Lower leg skin (tissue), 4 donors: ENCODE measurements around the gene USP49. TPM values are rescaled to one million over a fixed set of nuclear protein-coding genes. Genes with fewer than 3 reads are reported as not detected.

Experiments
- DNase-seq, 2 donors: peaks; one replicate each; pipeline ENCODE4 v3.0.0-alpha.2; 2019; ENCODE audit warnings: low spot score in 2 of 2
- H3K4me3 ChIP-seq: fragments of 200-600 bp; sonication (generic); 2 replicates; pipeline ENCODE4 v1.5.1; 2017; ENCODE audit warnings: mild to moderate bottlenecking, low read depth; ENCODE audit not compliant: poor library complexity, severe bottlenecking
- CTCF ChIP-seq, 3 donors: fragments of 450-650 bp; IDR thresholded peaks; one replicate each; pipeline ENCODE4 v1.5.1; 2016; ENCODE audit warnings: antibody characterized with exemption in 3 of 3, mild to moderate bottlenecking in 3 of 3, moderate library complexity in 2 of 3
- POLR2A ChIP-seq, 2 donors: fragments of 450-650 bp; IDR thresholded peaks; one replicate each; pipeline ENCODE4 v1.6.1; 2016 to 2017; ENCODE audit warnings: antibody characterized with exemption in 2 of 2, mild to moderate bottlenecking in 1 of 2, moderate library complexity in 1 of 2
- WGBS, 2 donors: methylation state at CpG; one replicate each; pipeline ENCODE4 v1.1.5; 2018; 5-methylcytosine and 5-hydroxymethylcytosine counted together
- intact Hi-C: fragments of 100-400 bp; cut with DNase I; formaldehyde crosslinking; loops from one replicate; pipeline ENCODE4 v1.15.0; 2023; ENCODE audit warnings: low total_unique reads
- total RNA-seq, 4 donors: library from RNA; depleted of rRNA; stranded (reverse); fragments of >200 nt; gene quantifications; one replicate each; pipeline ENCODE4 v1.1.0, GENCODE V29; 2016

Gene USP49
- total RNA-seq, 4 donors from 2014 or later: 2.3 to 7.3 (median 3.7) TPM

- no peak for DNase-seq
- TF ChIP-seq POLR2A (IDR thresholded peaks at IDR 0.05): no peak
- TF ChIP-seq CTCF (IDR thresholded peaks at IDR 0.05): no peak
- 80 to 86% methylated on average over 5 of the region's 5 CpGs for WGBS, 2 donors
- no peak overlapping the region for H3K4me3 ChIP-seq
- intact Hi-C loops: no loop called here
Observed at GRCh38 chr6:41836022-41836659, 59.0 kb downstream of the USP49 start.

- no peak overlapping the region for H3K4me3 ChIP-seq
- no peak for DNase-seq
- intact Hi-C loops: no loop called here
- TF ChIP-seq CTCF (IDR thresholded peaks at IDR 0.05) (no peak), POLR2A (IDR thresholded peaks at IDR 0.05) (no peak)
- WGBS, 2 donors: 91 to 94% methylated on average over 3 of the region's 3 CpGs
Observed at GRCh38 chr6:41832263-41832662, 62.9 kb downstream of the USP49 start.

GRCh38 chr6:41826343-41827022, 68.7 kb downstream of the USP49 start:
- DNase-seq: no peak
- 92 to 98% methylated on average over 2 of the region's 2 CpGs for WGBS, 2 donors
- no peak for TF ChIP-seq POLR2A (IDR thresholded peaks at IDR 0.05)
- intact Hi-C loops: no loop called here
- H3K4me3 ChIP-seq: no peak overlapping the region

- no peak overlapping the region for H3K4me3 ChIP-seq
- intact Hi-C loops: no loop called here
- no peak for DNase-seq
Observed at GRCh38 chr6:41824571-41825569, 70.3 kb downstream of the USP49 start.

GRCh38 chr6:41823178-41823577, 72.0 kb downstream of the USP49 start:
- intact Hi-C loops: no loop called here
- no peak for TF ChIP-seq POLR2A (IDR thresholded peaks at IDR 0.05)
- TF ChIP-seq CTCF (IDR thresholded peaks at IDR 0.05): no peak
- H3K4me3 ChIP-seq: no peak overlapping the region
- DNase-seq: no peak
- 100% methylated on average over 1 of the region's 1 CpG for WGBS, 2 donors

More at GRCh38 chr6:41824571-41825569, 70.3 kb downstream of the USP49 start:
- no peak for TF ChIP-seq CTCF (IDR thresholded peaks at IDR 0.05)
- no peak for TF ChIP-seq POLR2A (IDR thresholded peaks at IDR 0.05)
- 83 to 85% methylated on average over 13 of the region's 13 CpGs for WGBS, 2 donors

- no peak overlapping the region for H3K4me3 ChIP-seq
- intact Hi-C loops: no loop called here
- no peak for DNase-seq
- 92 to 100% methylated on average over 1 of the region's 1 CpG for WGBS, 2 donors
- TF ChIP-seq CTCF (IDR thresholded peaks at IDR 0.05): no peak
- TF ChIP-seq POLR2A (IDR thresholded peaks at IDR 0.05): no peak
Observed at GRCh38 chr6:41822021-41822420, 73.2 kb downstream of the USP49 start.
